C1 segment of cervical spinal cord (tissue), 14 donors: Measurements from ENCODE around the gene RXRA.

Experiments used
- DNase-seq, 14 donors: peaks; one replicate each; lab custom pipeline; 2025; lab: John Stamatoyannopoulos, UW

RXRA gene

DNA sequence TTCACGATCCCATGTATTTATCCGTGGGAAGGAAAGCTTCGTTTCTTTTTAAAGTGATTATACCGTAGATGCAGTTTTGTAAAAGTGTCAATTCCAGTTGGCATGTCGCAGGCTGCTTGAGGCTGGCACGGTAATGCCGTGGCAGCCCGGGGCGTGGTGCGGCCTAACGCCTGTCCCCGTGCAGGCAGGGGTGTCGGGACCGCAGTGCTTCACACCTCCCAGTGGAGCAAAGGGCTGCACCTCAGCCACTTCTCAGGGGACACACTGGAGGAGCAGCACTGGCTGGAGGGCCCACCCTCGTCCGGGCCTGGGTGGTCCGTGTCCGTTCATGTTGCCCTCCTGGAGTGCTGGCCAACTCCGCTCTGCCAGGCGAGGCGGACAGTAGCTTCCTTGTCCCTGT lies 103.2 kb downstream of the RXRA start:
- DNase-seq = no peak

DNA sequence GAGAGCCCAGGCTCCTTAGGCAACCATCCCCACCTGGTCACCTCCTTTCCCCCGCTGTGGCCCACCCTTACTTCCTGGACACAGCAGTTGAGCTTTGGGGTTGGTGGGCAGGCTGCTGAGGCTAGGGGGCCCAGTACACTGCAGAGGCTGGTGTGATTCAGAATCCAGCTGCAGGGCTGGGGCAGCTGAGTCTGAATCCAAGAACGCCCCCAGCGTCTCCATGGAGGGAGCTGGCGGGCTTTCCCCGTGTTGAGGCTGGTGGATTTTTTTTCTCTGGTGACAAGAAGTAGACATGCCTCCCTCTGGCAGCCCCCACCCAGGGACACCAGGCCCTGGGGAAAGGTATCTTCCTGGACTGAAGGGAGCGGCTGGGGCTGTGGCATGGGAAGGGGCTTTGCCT lies 104.8 kb downstream of the RXRA start:
- no peak for DNase-seq

DNA sequence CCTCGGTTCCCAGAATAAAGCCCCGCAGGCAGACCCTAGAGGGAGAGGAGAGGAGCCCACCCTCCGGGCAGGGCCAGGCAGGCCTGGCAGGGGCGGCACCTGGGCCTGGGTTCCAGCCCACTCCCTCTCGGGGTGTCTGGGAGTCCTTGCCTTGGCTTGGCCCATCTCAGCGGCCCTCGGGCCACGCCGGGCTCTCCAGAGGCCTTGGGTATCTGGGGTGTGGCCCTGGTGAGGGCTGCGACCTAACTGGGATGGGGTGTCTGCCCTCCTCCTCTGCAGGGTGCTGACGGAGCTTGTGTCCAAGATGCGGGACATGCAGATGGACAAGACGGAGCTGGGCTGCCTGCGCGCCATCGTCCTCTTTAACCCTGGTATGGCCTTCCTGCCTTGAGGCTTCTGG lies 105.4 kb downstream of the RXRA start:
- DNase-seq = no peak

DNA sequence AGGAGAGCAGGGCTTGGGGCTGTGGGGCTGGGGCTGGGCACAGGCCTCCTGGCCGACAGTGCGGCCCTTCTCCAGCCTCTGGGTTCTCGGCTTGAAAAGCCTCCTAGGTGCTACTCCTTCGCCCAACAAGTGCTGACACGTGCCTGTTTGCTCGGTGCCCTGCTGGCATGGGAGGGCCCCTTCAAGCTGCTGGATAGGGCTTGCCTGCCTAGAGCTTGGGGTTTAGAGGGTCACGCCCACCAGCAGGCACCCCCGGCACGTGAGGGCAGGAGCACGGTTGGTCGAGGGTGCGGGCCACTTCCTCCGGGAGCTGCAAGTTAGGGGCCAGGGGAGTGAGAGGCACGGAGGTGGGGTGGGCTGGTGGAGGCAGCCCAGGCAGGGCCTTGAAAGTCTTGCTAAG lies 106.2 kb downstream of the RXRA start:
- no peak for DNase-seq

DNA sequence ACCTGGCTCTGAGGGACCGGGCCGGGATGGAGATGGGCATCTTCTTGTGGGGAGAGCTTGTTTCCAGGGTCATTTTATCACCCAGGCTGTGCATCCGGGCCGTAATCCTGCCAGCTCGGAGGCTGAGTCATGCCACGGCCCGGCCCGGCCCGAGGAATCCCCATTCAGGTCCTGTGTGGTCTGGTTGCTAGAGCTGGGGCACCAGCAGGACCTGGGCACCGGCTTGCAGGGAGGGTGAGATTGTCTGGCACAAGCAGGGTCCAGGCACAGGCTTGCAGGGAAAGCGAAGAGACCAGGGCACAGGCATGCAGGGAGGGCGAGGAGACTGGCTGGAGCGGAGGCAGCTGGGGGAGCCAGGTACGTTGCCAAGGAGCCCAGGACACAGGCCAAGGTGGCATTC lies 106.8 kb downstream of the RXRA start:
- peak in 9 of 14 donors; percentile 13 to 79 (median 26) for DNase-seq

DNA sequence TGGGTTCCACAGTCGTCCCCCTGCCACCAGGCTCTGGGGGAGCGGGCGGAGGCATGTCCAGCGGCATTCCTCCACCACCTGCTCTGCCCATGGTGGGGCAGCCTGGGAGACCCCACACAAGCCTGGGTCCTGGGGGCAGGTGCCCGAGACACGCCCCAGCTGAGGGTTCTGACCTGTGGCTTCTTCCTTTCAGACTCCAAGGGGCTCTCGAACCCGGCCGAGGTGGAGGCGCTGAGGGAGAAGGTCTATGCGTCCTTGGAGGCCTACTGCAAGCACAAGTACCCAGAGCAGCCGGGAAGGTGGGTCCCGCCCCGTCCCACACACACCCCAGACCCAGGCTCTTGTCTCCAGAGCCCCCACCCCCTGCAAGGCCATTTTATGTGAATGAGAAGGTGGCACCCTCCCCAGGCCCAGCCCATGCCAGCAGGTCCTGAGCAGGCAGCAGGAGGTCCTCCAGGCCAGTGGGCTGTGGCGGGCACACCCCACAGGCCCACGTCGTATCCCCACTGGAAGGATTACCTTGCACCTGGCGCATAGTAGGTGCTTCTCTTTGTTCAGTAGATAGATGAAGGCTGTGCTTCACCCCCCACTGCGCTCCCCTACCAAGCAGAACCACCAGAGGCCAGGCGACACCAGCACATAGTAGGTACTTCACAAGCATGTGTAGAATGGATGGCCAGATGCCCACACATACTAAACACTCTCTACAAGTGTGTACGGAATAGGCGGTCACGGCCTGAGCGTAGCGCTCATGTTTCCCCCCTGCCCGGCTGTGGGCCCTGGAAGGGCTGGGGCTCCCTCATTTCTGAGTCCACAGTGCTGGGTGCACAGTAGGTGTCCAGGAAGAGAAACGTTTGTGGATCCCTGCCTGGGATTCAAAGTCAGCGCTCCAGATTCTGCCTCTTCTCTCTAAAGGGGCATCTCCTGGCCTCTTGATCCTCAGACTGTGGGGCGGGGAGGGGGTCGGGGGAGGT lies 107.9 kb downstream of the RXRA start:
- DNase-seq = no peak

DNA sequence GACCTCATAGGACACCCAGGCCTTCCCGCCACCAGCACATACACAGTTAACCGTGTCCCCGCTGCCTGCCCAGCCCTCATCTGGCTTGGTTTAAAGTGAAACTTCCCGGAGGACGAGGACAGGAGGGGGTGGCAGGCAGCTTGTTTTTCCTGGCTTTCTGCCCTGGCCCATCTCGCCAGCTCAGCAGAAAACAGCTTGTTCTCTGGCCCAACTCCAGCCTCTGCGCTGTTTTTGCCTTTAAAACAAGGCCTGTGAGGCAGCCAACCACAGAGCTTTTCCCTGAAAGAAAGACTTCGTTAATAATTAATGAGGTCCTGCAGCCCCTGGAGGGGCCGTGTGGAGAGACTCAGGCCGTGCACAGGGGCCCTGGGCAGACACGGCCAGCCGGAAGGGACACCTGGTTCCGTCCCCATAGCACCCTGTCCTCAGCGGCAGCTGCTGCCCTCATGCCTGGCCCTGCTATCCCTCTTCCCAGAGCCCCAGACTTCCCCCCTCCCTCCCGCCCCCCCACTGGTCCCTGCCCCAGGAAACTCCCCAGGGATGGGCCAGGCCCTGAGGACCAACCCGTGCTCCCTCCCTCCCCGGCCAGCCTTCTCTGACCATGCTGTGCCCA lies 108.7 kb downstream of the RXRA start:
- DNase-seq = peak; percentile 59 to 96 (median 90)

DNA sequence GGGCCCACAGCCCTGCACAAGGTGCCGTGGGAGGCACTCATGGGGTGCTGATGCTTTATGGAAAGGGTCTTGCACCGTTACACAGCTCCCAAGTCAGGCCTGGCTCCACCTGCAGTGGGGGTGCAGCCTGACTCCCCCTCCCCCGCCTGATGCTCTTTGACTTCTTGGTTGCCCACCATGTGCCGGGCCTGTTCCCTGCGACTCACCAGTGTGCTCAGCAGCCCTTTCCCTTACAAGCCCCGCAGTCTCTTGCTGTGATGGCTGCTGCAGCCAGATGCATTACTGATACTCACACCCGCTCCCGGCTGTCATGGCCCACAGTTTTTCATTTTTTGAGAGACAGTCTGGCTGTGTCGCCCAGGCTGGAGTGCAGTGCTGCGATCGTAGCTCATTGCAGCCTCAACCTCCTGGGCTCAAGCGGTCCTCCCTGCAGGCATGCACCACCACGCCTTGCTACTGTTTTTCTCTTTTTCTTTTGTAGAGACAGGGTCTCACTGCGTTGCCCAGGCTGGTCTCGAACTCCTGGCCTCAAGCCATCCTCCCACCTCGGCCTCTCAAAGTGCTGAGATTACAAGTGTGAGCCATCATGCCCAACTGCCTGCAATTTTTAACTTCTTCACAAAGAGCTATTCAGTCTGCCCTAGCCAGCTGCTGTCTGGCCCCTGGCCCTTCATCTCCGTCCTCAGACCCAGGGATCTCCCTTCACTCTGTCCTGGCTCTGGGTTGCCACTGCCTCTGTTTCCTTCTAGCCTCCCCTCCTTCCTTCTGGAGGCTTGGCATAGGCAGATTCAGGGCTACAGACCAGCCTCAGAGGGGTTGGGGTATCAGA lies 109.5 kb downstream of the RXRA start:
- DNase-seq = peak in 8 of 14 donors; percentile 35 to 79 (median 62)

DNA sequence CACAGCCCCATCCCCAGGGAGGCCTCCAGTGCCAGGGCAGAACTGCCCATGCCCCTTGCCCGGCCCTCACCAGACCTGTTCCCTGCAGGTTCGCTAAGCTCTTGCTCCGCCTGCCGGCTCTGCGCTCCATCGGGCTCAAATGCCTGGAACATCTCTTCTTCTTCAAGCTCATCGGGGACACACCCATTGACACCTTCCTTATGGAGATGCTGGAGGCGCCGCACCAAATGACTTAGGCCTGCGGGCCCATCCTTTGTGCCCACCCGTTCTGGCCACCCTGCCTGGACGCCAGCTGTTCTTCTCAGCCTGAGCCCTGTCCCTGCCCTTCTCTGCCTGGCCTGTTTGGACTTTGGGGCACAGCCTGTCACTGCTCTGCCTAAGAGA lies 110.1 kb downstream of the RXRA start:
- DNase-seq = peak in 5 of 14 donors; percentile 12 to 79 (median 58)

DNA sequence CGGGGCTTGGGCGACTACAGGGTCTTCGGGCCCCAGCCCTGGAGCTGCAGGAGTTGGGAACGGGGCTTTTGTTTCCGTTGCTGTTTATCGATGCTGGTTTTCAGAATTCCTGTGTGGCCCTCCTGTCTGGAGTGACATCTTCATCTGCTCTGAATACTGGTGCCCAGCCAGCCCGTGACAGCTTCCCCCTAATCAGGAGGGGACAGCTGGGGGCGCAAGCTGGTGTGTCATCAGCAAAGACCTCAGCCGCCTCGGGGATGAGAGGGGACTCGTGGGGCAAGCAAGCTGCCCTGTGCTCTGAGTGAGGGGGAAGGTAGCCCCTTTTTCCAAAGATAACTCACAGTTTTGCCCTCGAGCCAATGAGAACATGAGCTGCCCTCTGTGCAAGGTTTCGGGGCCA lies 110.7 kb downstream of the RXRA start:
- no peak for DNase-seq

DNA sequence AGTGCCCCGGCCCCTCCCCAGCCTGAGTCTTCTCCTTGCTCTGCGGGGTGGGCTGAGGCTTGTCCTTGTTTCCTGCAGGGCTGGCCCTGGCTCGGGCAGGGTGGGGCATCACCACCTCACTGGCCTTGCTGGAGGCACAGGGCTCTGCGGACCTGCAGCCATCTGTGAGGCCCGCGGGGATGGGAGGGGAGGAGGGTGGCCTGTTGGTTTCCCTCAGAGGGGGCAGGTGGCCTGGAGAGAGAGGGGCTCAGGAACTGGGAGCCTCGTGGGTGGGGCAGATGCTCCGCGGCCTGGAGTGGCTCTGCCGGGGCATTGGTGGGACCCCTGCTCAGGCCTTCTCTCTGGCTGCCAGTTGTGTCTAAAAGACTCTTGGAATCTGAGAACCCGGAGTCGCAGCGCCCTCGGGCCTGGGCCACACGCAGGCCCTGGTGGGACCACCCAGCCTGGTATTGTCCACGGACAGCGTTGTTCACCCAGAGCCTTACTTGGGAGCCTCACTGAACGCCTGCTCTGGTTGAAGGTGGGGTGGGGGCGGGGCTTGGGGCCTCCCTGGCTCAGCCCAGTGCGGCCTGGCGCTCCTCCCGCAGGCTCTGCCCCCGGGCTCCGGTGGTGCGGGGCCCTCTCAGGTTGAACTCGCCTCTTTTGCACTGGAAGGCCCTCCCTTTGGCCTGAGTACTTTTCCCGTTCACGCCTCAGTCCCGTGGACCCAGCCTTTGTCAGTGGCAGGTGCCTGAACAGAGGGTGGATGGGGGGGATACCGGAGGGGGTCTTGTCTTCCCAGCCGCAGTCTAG lies 111.3 kb downstream of the RXRA start:
- DNase-seq = no peak

DNA sequence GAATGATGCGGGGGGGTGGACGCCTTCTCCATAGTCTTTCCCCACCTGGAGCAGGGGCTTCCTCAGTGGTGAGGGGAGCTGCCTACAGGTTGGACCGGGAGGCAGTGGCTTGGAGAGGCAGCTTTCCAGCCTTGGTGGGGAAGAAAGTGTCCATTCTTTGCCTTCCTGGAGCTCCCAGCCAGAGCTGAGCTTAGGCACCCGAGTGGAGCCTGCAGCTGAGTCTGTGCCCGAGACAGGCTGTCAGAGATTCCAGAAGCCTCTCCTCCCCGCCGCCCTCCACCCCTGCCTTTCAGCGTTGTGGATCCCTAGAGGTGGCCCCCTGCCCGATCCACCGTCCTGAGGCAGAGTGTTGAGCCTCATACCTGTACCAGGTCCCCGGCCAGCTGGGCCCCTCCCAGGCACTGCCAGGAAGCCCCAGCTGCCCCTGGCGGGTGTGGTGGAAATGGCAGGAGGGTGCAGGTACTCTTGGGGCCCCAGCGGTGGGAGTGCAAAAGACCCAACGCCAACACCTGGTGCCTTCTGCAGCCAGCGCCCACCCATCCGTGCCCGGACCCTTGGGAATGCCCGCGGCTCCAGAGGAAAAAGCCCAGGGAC lies 112.0 kb downstream of the RXRA start:
- DNase-seq = peak in 2 of 14 donors; percentile 8 to 24

DNA sequence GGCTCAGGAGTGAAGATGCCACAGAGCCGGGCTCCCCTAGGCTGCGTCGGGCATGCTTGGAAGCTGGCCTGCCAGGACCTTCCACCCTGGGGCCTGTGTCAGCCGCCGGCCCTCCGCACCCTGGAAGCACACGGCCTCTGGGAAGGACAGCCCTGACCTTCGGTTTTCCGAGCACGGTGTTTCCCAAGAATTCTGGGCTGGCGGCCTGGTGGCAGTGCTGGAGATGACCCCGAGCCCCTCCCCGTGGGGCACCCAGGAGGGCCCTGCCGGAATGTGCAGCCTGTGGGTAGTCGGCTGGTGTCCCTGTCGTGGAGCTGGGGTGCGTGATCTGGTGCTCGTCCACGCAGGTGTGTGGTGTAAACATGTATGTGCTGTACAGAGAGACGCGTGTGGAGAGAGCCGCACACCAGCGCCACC lies 113.1 kb downstream of the RXRA start:
- no peak for DNase-seq

DNA sequence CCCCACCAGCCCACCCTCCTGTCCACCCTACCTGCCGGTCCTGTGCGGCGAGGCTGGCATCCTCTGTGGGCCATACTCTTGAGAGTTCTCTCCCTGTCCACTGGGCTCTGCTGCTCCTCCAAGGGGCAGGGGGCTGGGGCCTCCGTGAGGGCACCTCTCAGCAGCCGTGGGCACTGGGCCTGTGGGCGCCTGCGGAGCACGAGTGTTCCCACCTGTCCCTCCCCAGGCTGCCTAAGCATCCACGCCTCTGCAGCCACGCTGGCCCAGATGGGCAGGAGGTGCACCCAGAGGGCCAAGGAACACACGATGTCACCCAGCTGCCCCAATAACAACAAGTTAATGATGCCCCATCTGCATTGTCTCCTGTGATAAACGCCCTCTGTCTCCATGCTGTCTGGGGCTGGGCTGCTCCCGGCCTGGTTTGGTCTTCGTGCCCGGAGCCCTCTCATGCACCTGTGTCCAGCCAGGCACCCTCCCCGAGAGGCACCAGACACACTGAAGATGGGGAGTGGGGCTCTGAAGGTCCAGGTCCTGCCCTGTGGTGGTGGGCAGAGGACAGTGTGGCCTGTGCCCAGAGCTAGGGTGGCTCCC lies 114.5 kb downstream of the RXRA start:
- DNase-seq = no peak

DNA sequence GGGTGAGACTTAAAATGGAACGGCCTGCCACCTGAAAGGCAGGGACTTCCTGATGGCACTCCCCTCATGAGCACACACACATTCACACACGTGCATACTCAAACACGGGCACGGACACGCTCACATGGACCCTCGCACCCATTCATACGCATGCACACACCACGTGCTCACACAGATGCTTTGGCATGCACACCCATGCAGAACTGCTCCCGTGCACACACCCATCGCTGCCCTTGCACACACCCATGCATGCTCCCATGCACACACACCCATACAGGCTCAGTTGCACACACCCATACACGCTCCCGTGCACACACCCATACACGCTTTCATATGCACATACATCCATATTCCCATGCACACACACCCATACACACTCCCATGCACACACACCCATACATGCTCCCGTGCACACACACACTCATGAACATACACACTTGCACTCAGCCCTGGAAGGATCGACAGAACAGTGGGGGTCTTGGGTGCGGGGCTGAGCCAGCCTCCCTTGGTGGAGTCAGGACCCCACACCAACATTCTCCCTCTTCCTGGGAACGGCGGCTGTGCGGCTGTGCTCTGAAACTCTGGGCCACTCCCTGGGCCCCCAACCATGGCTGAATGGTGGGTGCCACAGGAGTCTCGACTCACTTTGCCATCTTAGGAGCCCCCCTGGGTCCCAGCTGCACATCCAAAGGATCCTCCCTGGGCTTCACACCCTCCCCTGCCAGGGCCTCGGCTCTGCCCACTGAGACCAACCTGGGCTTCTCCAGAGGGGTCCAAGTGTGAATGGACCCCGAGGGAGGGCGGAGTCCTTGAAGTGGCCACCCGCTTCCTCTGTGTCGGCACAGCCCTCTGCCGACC lies 115.2 kb downstream of the RXRA start:
- DNase-seq = no peak

DNA sequence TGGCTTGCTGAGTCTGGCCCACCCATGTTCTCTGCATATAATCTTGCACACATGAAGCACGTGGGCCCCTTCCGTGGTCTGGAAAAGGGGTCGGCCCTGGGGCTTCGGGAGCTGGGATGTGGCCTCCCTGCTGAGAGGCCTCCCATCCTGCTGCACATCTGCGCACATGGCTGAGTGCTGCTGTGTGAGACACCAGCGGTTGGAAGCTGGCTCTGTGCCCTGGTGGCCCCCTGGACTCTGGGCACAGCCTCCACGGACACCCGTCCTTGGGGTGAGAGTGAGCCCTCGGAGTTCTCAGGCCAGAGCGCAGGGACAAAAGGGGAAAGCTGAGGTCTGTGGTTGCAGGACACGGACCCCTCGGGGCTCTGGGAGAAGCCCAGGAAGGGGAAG lies 115.8 kb downstream of the RXRA start:
- DNase-seq = no peak

DNA sequence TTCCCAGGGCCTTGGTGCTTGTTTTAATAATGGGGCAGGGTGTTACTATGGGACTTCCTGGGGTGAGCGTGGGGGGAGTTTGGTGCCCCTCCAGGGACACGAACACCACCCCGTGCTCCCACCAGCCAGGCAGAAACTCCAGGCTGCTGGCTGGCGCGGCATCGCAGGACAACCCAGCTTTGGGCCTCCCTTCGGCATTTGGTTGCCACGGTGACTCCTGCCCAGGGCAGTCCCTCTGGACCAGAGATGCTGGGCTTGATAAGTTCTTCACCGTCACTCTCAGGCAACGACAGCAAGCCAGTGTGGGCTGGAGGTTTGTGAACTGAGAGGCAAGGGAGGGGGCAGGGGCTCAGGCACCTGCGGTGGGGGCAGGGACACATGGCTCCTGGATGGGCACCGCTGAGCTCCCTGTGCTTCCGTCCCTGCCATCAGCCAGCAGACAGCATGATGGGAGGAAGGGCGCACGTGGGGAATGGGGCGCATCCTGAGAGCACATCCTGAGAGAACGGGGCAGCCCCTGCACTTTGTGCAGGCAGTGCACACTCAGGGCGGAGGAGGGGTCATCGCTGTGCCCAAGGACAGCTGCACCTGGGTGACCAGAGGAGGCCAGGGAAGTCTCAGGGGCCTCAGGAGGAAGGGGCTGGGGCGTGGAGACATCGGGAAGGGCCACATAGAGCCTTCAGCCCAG lies 116.4 kb downstream of the RXRA start:
- peak in 1 of 14 donors; percentile 20 for DNase-seq

DNA sequence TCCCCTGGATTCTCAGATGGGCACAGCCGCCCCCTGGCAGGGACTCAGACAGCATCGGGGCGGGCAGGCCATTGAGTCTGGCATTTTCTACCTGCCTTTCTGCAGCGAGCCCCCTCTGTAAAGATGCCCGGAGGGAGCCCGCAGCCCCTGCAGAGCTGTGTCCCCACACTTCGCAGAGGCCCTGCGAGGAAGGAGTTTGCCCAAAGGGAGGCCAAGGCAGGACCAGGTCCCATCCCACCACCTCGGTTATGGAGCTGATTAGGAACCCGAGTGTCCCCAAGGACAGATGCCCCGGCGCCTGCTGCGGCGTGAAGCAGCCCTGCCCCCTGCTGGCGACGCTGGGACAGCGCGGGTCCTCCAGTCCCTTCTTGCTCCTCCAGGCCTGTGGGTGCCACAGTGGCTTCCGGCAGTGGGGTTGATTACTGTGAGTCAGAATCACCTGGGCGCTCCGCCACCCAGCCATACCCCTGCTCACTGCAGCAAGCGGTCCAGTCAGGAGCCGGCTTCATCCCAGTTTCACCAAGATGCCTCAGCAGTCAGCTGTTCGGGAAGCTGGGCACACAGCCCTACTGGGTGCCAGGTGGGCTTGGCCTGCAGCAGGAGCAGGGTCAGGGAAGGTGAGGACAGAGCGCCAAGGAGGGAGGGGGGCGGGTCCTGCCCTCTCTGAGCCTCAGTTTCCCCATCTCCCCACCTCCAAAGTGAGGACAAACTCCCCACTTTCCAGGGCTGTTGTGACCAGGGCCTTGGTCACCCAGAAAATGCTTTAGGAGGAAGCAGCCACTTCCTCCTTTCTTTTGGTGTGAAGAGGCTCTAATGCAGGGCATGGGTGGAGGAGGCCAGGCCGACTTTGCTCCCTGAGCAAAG lies 117.2 kb downstream of the RXRA start:
- peak; percentile 5 to 82 (median 66) for DNase-seq
